NCI-H69 (cell line): ENCODE measurements around the gene SINHCAF.
"Not testable (repeated sequence)": the region's sequence is repeated elsewhere in the genome, so short reads cannot be mapped to it uniquely, and the experiment has no call there.

ENCODE experiments used
- DNase-seq: peaks from one replicate; lab custom pipeline; 2025; lab: John Stamatoyannopoulos, UW

The SINHCAF gene

GRCh38 chr12:31261744-31262143 lies 64.2 kb downstream of the SINHCAF start:
- no peak for DNase-seq

- no peak for DNase-seq
These were observed 65.1 kb downstream of the SINHCAF start for GRCh38 chr12:31260840-31261239.

GRCh38 chr12:31259136-31259886 lies 66.6 kb downstream of the SINHCAF start:
- no peak for DNase-seq

- DNase-seq: no peak
These were observed 68.2 kb downstream of the SINHCAF start for GRCh38 chr12:31257784-31258183.

GRCh38 chr12:31251707-31252611 lies 74.0 kb downstream of the SINHCAF start:
- DNase-seq: peak; percentile 69

GRCh38 chr12:31250179-31250578 lies 75.8 kb downstream of the SINHCAF start:
- DNase-seq: peak; percentile 64

GRCh38 chr12:31249356-31249755 lies 76.6 kb downstream of the SINHCAF start:
- no peak for DNase-seq

GRCh38 chr12:31248815-31249214 lies 77.1 kb downstream of the SINHCAF start:
- no peak for DNase-seq

GRCh38 chr12:31248337-31248736 lies 77.6 kb downstream of the SINHCAF start:
- no peak for DNase-seq

- no peak for DNase-seq
These were observed 79.5 kb downstream of the SINHCAF start for GRCh38 chr12:31246470-31246850.

- DNase-seq: peak; percentile 85
These were observed 80.0 kb downstream of the SINHCAF start for GRCh38 chr12:31245822-31246469.

GRCh38 chr12:31242418-31242817 lies 83.5 kb downstream of the SINHCAF start:
- not testable (repeated sequence) for DNase-seq

GRCh38 chr12:31238764-31239387 lies 87.1 kb downstream of the SINHCAF start:
- peak; percentile 100 for DNase-seq

- DNase-seq: not testable (repeated sequence)
These were observed 87.6 kb downstream of the SINHCAF start for GRCh38 chr12:31238333-31238732.

- peak; percentile 80 for DNase-seq
These were observed 88.8 kb downstream of the SINHCAF start for GRCh38 chr12:31236998-31237637.

GRCh38 chr12:31235868-31236395 lies 90.0 kb downstream of the SINHCAF start:
- peak; percentile 95 for DNase-seq

GRCh38 chr12:31234955-31235867 lies 90.7 kb downstream of the SINHCAF start:
- peak; percentile 100 for DNase-seq

GRCh38 chr12:31234053-31234840 lies 91.7 kb downstream of the SINHCAF start:
- DNase-seq: peak; percentile 100

GRCh38 chr12:31233061-31233730 lies 92.8 kb downstream of the SINHCAF start:
- DNase-seq: peak; percentile 82
